HK-2 (cell line): ENCODE results near the gene KCNK3.
A peak's percentile ranks its signal among the peaks of the same experiment; 100 is the strongest.
"Not testable (repeated sequence)": the region's sequence is repeated elsewhere in the genome, so short reads cannot be mapped to it uniquely, and the experiment has no call there.

Source experiments
- DNase-seq: peaks from one replicate; pipeline ENCODE4 v3.0.0-alpha.2; 2018; ENCODE audit not compliant: unreplicated experiment

The KCNK3 gene

DNA sequence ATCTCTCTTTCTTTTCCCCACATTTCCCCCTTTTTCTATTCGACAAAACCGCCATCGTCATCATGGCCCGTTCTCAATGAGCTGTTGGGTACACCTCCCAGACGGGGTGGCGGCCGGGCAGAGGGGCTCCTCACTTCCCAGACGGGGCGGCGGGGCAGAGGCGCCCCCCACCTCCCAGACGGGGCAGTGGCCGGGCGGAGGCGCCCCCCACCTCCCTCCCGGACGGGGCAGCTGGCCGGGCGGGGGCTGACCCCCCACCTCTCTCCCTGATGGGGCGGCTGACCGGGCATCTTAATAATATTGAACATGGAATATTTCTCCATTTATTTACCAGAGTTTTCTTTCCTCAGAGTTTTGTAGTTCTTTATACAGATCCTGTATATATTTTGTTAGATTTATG, 27.2 kb upstream of the KCNK3 start:
- DNase-seq = not testable (repeated sequence)

GRCh38 chr2:26666671-26667070, 25.9 kb upstream of the KCNK3 start:
- no peak for DNase-seq

DNA sequence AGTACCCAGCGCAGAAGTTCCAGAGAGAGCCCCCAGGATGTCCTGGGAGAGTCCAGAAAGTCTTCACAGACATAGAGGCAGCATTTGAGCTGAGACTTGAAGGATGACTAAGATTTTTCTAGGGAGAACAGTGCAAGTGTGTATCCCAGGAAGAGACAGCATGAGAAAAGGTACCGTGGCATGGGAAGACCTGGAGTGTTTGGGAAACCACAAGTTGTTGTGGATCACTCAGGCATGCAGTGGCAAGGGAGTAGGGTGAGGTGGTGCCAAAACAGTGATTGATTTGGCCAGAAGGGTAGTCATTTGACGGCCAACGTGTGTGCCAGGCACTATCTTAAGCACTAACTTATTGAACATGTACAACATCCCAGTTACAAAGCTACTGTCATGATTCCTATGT, 24.5 kb upstream of the KCNK3 start:
- peak; percentile 23 for DNase-seq

DNA sequence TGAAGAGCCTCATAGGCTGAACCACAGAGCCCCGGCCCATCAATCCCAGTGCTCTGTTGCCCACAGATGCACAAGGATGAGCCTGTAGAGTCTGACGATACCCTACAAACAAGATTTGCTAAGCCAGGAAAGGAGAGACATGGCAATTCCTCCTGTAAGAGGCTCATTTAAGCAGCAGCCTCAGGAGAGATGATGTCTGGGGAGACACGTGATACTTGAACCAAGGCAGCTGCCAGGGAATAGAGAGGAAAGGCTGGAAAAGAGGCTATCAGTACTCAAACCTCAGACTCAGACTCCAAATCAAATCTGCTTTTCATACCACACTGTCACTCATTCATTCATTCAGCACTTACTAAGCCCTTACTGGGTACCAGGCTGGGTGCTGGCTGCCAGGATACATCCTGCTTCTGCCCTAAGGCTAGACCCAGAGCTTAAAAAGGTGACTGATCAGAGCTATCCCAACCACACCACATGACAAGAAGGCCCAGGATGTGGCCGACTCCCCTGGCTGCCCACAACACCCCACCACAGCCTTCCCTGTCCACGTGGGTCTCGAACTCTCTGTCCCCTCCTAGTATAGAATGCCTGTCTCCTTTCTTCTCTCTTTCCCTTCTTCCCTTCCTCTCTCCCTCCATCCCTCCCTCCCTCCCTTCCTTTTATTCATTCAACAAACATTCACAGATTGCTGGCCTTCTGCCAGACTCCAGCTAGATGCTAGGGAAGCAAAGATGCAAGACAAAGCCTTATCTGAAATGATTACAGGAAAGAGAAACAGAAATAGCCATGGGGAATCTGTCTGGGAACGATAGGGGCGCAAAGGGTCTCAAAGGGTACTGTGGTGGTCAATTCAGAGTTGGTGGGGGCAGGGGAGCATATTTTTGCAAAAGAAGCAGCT, 23.4 kb upstream of the KCNK3 start:
- no peak for DNase-seq

DNA sequence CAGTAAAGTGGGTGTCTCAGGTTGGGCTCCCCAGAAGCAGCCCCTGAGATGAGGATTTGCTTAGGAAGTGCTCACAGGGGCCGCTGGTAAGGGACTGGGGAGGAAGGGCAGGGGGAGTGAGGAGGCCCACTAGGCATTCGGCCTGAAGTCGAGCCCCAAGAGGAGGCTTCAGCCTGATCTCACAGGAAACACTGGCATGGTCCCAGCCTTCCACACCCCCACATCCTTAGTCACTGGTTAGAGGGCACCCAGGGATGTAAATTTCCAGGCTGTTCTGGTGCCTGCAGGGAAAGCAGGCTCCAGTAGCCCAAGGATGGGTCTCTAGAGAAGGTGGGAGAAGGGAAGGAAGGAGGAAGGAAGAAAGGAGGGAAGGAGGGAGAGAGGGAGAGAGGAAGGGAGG, 22.4 kb upstream of the KCNK3 start:
- peak; percentile 18 for DNase-seq

GRCh38 chr2:26670931-26671460, 21.5 kb upstream of the KCNK3 start:
- DNase-seq = no peak

- no peak for DNase-seq
Observed at GRCh38 chr2:26671691-26672090, 20.8 kb upstream of the KCNK3 start.

GRCh38 chr2:26672112-26672817, 20.3 kb upstream of the KCNK3 start:
- no peak for DNase-seq

DNA sequence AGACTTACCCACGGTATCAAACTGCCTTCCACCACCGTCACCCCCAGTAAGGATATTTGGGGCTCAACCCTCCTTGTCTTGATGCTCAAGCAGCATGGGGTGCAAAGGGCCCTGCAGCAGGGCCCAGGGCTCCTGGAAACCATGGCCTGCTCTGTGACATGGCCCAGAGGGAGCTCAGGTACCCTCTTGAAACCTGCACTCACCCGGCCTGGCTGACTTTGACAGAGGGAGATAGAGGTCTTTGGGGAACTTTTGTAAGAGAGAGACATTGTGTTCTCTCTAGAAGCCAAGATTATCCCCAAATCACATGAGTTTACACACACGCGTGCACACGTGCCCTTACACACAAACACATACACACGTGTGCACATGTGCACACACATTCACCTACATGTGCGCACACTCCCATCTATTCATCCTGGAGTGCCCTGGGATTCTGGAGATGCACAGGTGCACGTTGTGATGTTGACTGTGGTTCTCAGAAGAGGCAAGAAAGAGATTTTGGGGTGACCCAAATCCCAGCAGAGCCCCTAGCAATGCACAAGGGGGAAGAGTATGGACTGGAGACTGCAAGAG, 19.6 kb upstream of the KCNK3 start:
- DNase-seq = no peak

DNA sequence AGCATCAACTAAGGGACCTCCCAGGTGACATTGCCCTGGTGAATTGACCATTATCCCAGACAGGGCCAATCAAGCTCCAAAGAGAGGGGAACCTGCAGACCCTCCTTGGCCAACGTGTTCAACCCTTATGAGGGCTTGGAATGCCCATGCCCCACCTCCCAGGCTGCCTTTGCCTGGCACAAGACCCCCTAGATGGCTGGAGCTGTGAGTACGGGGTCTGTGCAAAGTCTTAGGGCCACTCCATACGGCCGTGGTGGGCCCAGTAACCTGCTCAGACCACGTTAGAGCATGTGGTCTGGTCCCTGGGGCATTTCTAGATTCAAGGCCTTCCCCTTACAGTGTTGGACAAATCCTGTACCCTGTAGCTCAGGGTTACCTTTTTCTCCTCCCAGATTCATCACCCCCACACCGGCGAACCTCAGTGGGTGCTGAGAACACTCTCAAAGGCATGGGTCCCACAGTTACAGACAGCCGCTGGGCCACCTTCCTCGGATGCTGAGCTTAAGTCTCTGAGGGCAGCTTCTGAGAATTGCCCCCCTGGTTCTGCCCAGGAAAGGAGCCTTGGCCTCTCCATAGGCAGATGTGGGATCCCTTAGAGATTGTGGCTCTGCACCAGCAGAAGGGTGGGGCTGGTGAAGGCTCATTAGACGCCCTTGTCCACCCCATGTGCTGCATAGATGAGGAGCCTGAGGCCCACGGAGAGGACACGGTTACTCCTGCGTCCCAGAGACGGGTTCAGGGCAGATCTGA, 18.3 kb upstream of the KCNK3 start:
- no peak for DNase-seq

DNA sequence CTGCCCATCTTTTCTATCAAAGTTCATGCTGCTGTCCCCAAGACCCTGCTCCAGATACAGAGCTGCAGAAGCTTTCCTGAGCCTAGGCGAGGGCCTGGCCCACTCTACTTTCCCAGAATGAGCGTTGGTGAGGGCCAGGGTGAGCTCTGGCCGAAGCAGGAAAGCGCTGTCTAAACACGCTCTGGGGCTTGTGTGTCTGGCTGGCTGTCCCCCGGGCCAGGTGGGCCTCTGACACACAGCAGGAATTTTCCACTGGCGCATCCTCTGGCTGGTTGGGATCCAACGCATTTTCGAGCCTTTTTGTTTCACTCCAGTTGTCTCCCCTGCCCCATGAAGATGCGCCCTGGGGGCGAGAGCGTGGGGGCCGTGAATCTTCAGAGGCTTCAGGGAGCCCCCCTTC, 17.8 kb upstream of the KCNK3 start:
- no peak for DNase-seq

DNA sequence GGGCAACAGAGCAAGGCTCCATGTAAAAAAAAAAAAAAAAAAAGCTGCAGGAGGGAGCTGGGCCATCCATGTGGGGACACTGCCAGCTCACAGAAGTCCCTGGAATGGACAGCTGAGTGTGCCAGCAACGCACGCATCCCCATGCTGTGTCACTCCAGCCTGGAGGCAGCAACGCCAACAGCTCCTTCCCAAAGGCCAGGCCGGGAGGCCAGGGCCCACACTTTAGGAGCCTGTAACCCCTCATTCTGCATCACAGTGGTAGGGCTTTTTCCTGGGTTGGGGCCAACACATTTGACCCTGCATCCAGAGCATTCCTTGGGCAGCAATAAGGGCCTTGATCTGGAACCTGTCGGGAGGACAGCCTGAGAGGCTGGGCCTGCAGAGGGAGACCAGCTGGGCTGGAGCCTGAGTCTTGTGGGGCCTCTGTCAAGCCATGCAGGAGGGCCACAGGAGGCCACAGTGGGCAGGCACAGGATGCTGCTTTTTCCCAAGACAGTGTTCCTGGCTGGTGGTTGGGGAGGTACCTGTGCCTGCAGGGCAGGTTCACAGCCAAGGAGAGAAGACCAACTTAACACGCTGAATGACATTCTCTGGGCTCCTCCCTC, 16.8 kb upstream of the KCNK3 start:
- no peak for DNase-seq

DNA sequence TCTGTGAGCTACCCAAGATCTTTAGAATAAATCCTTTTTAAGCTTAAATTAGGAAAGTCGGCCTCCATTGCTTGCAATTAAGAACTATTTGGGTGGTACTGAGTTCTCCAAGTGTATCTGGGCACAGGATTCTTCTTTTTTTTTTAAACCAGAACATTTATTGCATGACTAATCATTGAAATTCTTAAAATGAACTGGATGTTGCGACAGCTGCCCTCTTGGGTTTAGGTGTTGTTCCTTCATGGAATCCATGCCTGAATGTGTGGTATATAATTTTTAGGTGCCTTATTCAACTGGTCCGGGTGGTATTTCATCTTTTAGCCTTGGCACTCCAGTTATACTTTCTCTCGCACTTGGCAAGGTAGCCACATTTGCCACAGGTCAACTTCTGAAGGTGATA, 14.5 kb upstream of the KCNK3 start:
- no peak for DNase-seq

DNA sequence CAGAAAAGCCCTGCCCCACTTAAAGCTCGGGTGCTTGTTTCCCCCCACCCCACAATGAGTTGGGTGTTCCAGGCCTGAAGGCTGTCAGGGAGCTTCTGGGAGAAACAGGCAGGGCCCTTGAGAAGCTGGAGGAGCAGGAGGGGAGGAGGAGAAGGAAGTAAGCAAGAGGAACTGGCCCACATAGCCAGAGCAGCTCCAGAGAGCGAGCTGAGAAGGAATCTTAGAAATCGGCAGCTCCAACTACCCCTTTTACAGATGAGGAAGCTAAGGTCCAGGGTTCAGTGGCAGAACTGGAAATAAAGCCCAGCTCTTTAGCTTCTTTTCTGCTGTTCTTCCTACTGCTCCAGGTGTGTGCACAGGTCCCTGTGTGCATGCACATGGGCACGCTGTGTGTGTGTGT, 12.7 kb upstream of the KCNK3 start:
- no peak for DNase-seq

GRCh38 chr2:26681656-26682055, 10.9 kb upstream of the KCNK3 start:
- DNase-seq = no peak

- DNase-seq = no peak
Observed at GRCh38 chr2:26682155-26682554, 10.4 kb upstream of the KCNK3 start.

- DNase-seq = no peak
Observed at GRCh38 chr2:26683583-26683982, 8.9 kb upstream of the KCNK3 start.

GRCh38 chr2:26685341-26685740, 7.2 kb upstream of the KCNK3 start:
- no peak for DNase-seq

GRCh38 chr2:26685989-26686839, 6.3 kb upstream of the KCNK3 start:
- peak; percentile 59 for DNase-seq

DNA sequence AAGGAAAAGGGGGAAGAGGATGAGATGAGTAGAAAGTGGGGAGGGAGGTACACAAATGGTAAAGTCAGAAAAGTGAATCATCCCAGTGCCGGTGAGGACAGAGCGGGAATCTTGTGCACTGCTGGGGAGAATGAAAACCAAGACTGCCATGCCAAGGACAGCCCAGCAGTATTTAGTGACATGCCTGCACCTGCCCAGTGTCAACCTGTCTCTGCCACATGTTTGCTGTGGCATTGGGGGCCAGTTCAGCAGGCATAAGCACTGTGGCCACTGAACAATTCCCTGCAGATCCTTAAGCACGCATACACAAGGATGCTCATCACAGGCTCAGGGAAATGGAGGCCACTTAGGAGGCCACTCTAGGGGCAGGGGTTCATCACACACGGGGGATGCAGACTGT, 5.2 kb upstream of the KCNK3 start:
- DNase-seq = no peak

- DNase-seq = no peak
Observed at GRCh38 chr2:26687801-26688200, 4.7 kb upstream of the KCNK3 start.
